Memory B cell (primary cell): ENCODE results near the gene MTPN.

Source experiments
- ATAC-seq: fragments of 150-1000 bp; cut with Tn5 transposase; 2 replicates; pipeline ENCODE4 v1.10.0; 2021; ENCODE audit warnings: low read depth, mild to moderate bottlenecking, moderate library complexity
- DNase-seq, 2 donors: peaks; one replicate each; pipeline ENCODE4 v3.0.0; 2022; ENCODE audit warnings: low spot score in 2 of 2
- H3K27ac Mint-ChIP-seq: one replicate; pipeline ENCODE4 v1.8.0; 2022; ENCODE audit warnings: mild to moderate bottlenecking, moderate library complexity, mixed read lengths
- H3K27me3 Mint-ChIP-seq: one replicate; pipeline ENCODE4 v1.8.0; 2022; ENCODE audit warnings: mixed read lengths
- H3K36me3 Mint-ChIP-seq: one replicate; pipeline ENCODE4 v1.8.0; 2022; ENCODE audit warnings: mild to moderate bottlenecking, mixed read lengths
- H3K4me1 Mint-ChIP-seq: one replicate; pipeline ENCODE4 v1.8.0; 2022; ENCODE audit warnings: mixed read lengths
- H3K4me3 Mint-ChIP-seq: one replicate; pipeline ENCODE4 v1.8.0; 2022; ENCODE audit warnings: mild to moderate bottlenecking, moderate library complexity, mixed read lengths
- H3K9me3 Mint-ChIP-seq: one replicate; pipeline ENCODE4 v1.8.0; 2022; ENCODE audit warnings: mixed read lengths

The MTPN gene

GRCh38 chr7:135977007-135977741, at the start of gene MTPN:
Gene MTPN, minus strand, starts transcription at chr7:135977359. Its CDS starts 259 bp downstream, at chr7:135977100.
- peak within 1 kb of the TSS; percentile 84 for H3K27ac Mint-ChIP-seq
- ATAC-seq (peak; percentile 78), DNase-seq (peak; percentile 91 to 95)
- no peaks in the 10 kb centered on the region for H3K27me3 Mint-ChIP-seq
- peaks cover 12% of the 10 kb centered on the region for H3K36me3 Mint-ChIP-seq
- H3K4me1 Mint-ChIP-seq = peaks cover 47% of the 10 kb centered on the region
- H3K4me3 Mint-ChIP-seq = peak within 1 kb of the TSS; percentile 98
- no peaks in the 10 kb centered on the region for H3K9me3 Mint-ChIP-seq

DNA sequence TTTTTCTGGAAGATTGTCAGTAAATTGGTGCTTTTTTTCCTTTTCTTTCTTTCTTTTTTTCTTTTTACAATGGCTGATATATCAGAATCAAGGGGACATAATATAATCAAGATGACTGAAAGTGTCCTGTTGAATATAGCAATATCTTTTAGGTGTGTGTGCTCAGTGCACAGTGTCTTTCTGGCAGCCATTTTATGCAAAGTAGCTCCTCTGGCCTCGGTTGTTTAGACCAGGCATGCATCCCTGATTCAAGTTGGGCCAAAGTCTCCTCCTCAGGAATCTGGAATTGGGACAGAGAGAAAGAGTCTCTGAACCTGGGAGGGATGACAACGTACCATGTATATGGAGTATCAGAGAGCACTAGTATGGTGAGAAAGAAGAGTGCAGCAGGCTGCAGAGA, 49.0 kb upstream of the MTPN start:
- Mint-ChIP-seq H3K4me3 (no peak overlapping the region), H3K27me3 (no peaks in the 10 kb centered on the region), H3K9me3 (peaks cover 2% of the 10 kb centered on the region), H3K4me1 (peaks cover 11% of the 10 kb centered on the region), H3K36me3 (peaks cover 17% of the 10 kb centered on the region), H3K27ac (no peak overlapping the region)
- DNase-seq (no peak), ATAC-seq (no peak)

GRCh38 chr7:136023134-136023869, 46.1 kb upstream of the MTPN start:
- Mint-ChIP-seq H3K4me3 (no peak overlapping the region), H3K27ac (no peak overlapping the region)
- ATAC-seq = peak; percentile 45

DNA sequence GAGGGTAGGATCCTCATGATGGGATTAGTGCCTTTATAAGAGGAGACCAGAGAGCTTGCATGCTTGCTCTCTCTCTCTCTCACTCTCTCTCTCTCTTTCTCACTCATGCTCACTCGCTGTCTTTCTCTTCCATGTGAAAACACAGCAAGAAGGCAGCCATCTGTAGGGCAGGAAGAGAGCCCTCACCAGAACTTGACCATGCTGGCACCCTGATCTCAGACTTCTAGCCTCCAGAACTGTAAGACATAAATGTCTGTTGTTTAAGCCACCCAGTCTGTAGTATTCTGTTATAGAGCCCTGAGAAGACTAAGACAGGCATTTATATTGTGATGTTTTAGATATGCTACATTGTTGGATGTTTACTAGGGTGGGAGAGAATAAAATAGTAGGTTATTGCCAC, 43.4 kb upstream of the MTPN start:
- peak overlapping the region; percentile 58 for H3K27ac Mint-ChIP-seq
- no peak for ATAC-seq
- no peak for DNase-seq
- peaks cover 10% of the 10 kb centered on the region for H3K36me3 Mint-ChIP-seq
- no peak overlapping the region for H3K4me3 Mint-ChIP-seq
- no peaks in the 10 kb centered on the region for H3K27me3 Mint-ChIP-seq
- peaks cover 14% of the 10 kb centered on the region for H3K4me1 Mint-ChIP-seq
- H3K9me3 Mint-ChIP-seq = peaks cover 2% of the 10 kb centered on the region

More at GRCh38 chr7:136023134-136023869, 46.1 kb upstream of the MTPN start:
- Mint-ChIP-seq H3K4me1 (peaks cover 10% of the 10 kb centered on the region), H3K36me3 (peaks cover 18% of the 10 kb centered on the region), H3K27me3 (no peaks in the 10 kb centered on the region), H3K9me3 (peaks cover 2% of the 10 kb centered on the region)
- no peak for DNase-seq

DNA sequence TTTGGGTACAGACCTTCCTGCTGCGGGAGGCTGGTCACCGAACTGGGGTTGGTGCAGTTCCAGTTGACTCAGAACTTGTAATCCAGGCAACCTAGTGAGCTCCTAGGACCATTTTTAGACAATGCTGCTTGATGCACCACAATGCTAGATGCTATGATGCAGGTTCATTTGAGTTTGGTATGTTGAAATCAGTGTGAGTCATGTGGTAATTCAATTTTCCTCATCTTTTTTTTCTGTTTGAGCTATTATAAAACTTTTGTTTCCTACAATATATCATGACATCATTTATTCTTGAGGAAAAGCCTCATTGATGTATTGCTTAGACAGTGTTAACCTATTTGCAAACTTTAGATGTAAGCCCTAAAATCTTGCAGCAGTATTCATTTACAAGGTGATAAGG, 40.9 kb upstream of the MTPN start:
- Mint-ChIP-seq H3K36me3 (peaks cover 10% of the 10 kb centered on the region), H3K4me3 (no peak overlapping the region), H3K27me3 (no peaks in the 10 kb centered on the region), H3K9me3 (peaks cover 1% of the 10 kb centered on the region), H3K27ac (no peak overlapping the region), H3K4me1 (peaks cover 8% of the 10 kb centered on the region)
- DNase-seq (no peak), ATAC-seq (no peak)

DNA sequence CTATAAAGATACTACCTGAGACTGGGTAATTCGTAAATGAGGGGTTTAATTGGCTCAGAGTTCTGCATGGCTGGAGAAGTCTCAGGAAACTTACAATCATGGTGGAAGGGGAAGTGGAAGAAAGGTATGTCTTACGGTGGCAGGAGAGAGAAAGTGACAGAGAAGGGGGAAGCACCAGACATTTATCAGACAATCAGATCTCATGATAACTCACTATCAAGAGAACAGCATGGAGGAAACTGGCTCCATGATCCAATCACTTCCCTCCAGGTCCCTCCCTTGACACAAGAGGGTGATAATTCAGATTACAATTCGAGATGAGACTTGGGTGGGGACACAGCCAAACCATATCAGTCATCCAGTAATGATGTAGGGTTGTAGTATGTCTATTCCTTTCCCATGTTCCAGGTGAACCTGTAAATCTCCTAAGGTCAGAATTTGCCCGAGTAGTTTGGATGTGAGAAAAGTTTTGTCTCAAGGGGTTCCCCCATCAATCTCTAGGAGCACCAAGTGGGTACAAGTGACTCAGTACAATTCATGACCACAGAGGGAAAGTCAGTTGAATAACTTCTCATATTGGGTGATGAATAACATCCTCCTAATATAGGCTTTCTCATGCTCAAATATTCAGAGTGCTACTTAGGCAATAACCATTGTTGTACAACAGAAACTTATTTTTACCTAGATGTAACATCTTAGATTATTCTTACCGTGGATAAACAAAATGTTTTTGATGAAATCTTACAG, 39.7 kb upstream of the MTPN start:
- Mint-ChIP-seq H3K36me3 (peaks cover 8% of the 10 kb centered on the region), H3K27ac (no peak overlapping the region), H3K9me3 (no peaks in the 10 kb centered on the region), H3K27me3 (peaks cover 3% of the 10 kb centered on the region), H3K4me1 (peaks cover 8% of the 10 kb centered on the region), H3K4me3 (no peak overlapping the region)
- DNase-seq (no peak), ATAC-seq (peak; percentile 75)

DNA sequence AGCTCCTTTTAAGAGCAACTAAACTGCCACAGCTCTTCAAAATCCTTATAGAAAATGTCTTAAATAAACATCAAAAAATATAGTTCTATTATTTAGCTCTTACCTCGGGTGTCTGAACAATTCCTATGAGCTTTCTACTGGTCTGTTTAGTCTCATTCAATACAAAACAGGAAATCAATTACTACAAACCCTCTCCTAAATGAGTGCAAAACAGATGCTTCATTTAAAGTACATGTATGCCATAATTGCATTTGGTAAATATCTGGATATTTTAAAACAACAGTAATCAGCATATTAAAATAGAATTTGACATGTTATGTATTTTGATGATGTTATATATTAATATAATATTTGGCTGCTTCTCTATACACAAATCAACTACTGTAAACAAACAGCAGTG, 38.5 kb upstream of the MTPN start:
- H3K9me3 Mint-ChIP-seq = no peaks in the 10 kb centered on the region
- no peak overlapping the region for H3K27ac Mint-ChIP-seq
- H3K4me1 Mint-ChIP-seq = peaks cover 9% of the 10 kb centered on the region
- DNase-seq (no peak), ATAC-seq (no peak)
- H3K36me3 Mint-ChIP-seq = peaks cover 2% of the 10 kb centered on the region
- H3K27me3 Mint-ChIP-seq = peaks cover 3% of the 10 kb centered on the region
- H3K4me3 Mint-ChIP-seq = no peak overlapping the region

GRCh38 chr7:136014659-136015058, 37.5 kb upstream of the MTPN start:
- Mint-ChIP-seq H3K4me3 (no peak overlapping the region), H3K27ac (no peak overlapping the region), H3K4me1 (peaks cover 10% of the 10 kb centered on the region), H3K9me3 (no peaks in the 10 kb centered on the region), H3K36me3 (peaks cover 2% of the 10 kb centered on the region), H3K27me3 (peaks cover 3% of the 10 kb centered on the region)
- no peak for ATAC-seq
- no peak for DNase-seq

GRCh38 chr7:136012238-136012637, 35.1 kb upstream of the MTPN start:
- no peak overlapping the region for H3K4me3 Mint-ChIP-seq
- H3K27me3 Mint-ChIP-seq = peaks cover 3% of the 10 kb centered on the region
- H3K27ac Mint-ChIP-seq = no peak overlapping the region
- no peaks in the 10 kb centered on the region for H3K36me3 Mint-ChIP-seq
- no peak for DNase-seq
- no peaks in the 10 kb centered on the region for H3K9me3 Mint-ChIP-seq
- no peak for ATAC-seq
- H3K4me1 Mint-ChIP-seq = peaks cover 10% of the 10 kb centered on the region

DNA sequence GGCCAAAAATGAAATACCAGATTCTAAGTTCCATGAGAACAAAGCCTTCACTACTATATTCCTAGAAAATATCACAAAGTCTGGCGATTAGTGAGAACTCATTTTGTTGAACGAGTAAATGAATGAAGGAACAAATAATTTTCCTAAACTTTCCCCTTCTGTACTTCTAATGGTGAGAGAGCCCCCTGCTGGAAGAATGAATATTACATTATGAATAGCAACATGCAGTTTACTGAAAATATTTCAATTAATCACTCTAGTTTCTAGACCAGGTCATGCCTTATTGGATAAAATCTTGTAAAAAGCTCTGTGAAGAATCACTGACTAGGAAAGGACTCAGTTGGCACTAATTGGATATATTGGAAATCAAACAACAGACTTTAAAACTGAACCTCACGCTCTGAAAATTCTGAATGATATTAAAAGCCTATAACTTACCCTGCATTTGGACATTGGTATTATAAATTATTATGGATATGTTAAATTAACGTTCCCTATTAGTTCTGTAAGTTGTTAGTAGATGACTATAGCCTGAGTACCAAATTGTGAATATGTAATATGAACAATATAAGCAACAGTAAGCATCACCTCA, 32.4 kb upstream of the MTPN start:
- no peak overlapping the region for H3K4me3 Mint-ChIP-seq
- ATAC-seq (peak; percentile 43), DNase-seq (peak in 1 of 2 donors; percentile 52)
- peaks cover 2% of the 10 kb centered on the region for H3K9me3 Mint-ChIP-seq
- H3K36me3 Mint-ChIP-seq = peaks cover 2% of the 10 kb centered on the region
- H3K4me1 Mint-ChIP-seq = peaks cover 6% of the 10 kb centered on the region
- H3K27me3 Mint-ChIP-seq = peaks cover 3% of the 10 kb centered on the region
- H3K27ac Mint-ChIP-seq = no peak overlapping the region

GRCh38 chr7:136006208-136006607, 29.0 kb upstream of the MTPN start:
- H3K4me1 Mint-ChIP-seq = peaks cover 5% of the 10 kb centered on the region
- H3K9me3 Mint-ChIP-seq = peaks cover 2% of the 10 kb centered on the region
- no peak overlapping the region for H3K4me3 Mint-ChIP-seq
- no peaks in the 10 kb centered on the region for H3K27me3 Mint-ChIP-seq
- H3K36me3 Mint-ChIP-seq = peaks cover 4% of the 10 kb centered on the region
- ATAC-seq (no peak), DNase-seq (no peak)
- H3K27ac Mint-ChIP-seq = no peak overlapping the region

GRCh38 chr7:136004083-136004482, 26.9 kb upstream of the MTPN start:
- H3K9me3 Mint-ChIP-seq = peaks cover 9% of the 10 kb centered on the region
- H3K27me3 Mint-ChIP-seq = no peaks in the 10 kb centered on the region
- H3K36me3 Mint-ChIP-seq = peaks cover 8% of the 10 kb centered on the region
- peaks cover 2% of the 10 kb centered on the region for H3K4me1 Mint-ChIP-seq
- DNase-seq (no peak), ATAC-seq (no peak)
- no peak overlapping the region for H3K4me3 Mint-ChIP-seq
- H3K27ac Mint-ChIP-seq = no peak overlapping the region

GRCh38 chr7:136002802-136003201, 25.6 kb upstream of the MTPN start:
- peaks cover 2% of the 10 kb centered on the region for H3K4me1 Mint-ChIP-seq

More at GRCh38 chr7:136002802-136003201, 25.6 kb upstream of the MTPN start:
- no peaks in the 10 kb centered on the region for H3K27me3 Mint-ChIP-seq
- DNase-seq = no peak
- no peak overlapping the region for H3K27ac Mint-ChIP-seq
- no peak for ATAC-seq
- no peak overlapping the region for H3K4me3 Mint-ChIP-seq
- peaks cover 8% of the 10 kb centered on the region for H3K36me3 Mint-ChIP-seq
- H3K9me3 Mint-ChIP-seq = peaks cover 9% of the 10 kb centered on the region
